Dermis blood vessel endothelial cell (primary cell): Measurements from ENCODE around the gene TSFM. TPM values are rescaled to one million over a fixed set of nuclear protein-coding genes. Genes with fewer than 3 reads are reported as not detected.

Experiments used
- DNase-seq: peaks from one replicate; pipeline ENCODE4 v3.0.0; 2010
- total RNA-seq: library from RNA; depleted of rRNA; stranded (reverse); fragments of >200 nt; gene quantifications from 2 replicates; pipeline ENCODE4 v1.2.3, GENCODE V29; 2014

The TSFM gene
- total RNA-seq, 1 donor from 2014 or later: 23.0 TPM

- DNase-seq: no peak
Observed at GRCh38 chr12:57835366-57836288, 53.0 kb downstream of the TSFM start.

- peak; percentile 87 for DNase-seq
Observed at GRCh38 chr12:57836442-57837375, 54.1 kb downstream of the TSFM start.

- DNase-seq: peak; percentile 81
Observed at GRCh38 chr12:57837864-57838562, 55.4 kb downstream of the TSFM start.

- DNase-seq: peak; percentile 89
Observed at GRCh38 chr12:57838594-57839302, 56.2 kb downstream of the TSFM start.

GRCh38 chr12:57839996-57840395, 57.4 kb downstream of the TSFM start:
- DNase-seq: no peak

GRCh38 chr12:57840726-57841125, 58.1 kb downstream of the TSFM start:
- peak; percentile 61 for DNase-seq

- DNase-seq: no peak
Observed at GRCh38 chr12:57841445-57841844, 58.9 kb downstream of the TSFM start.

GRCh38 chr12:57842342-57843294, 60.0 kb downstream of the TSFM start:
- DNase-seq: no peak

GRCh38 chr12:57844709-57845477, 62.3 kb downstream of the TSFM start:
- DNase-seq: peak; percentile 64

- DNase-seq: peak; percentile 64
Observed at GRCh38 chr12:57845478-57846284, 63.1 kb downstream of the TSFM start.

- DNase-seq: no peak
Observed at GRCh38 chr12:57846285-57846576, 63.6 kb downstream of the TSFM start.

- DNase-seq: peak; percentile 99
Observed at GRCh38 chr12:57846577-57847319, 64.2 kb downstream of the TSFM start, which contains the start of gene CTDSP2. TSS of gene CTDSP2 (minus strand) at chr12:57846729. CDS start at chr12:57846435, 294 bp downstream.

Other genes starting within 250 kb of the TSFM start
- 109 and 113 TPM in 2 replicates for gene DCTN2, start 235.6 kb upstream of the TSFM start, total RNA-seq
- gene KIF5A, start 232.7 kb upstream of the TSFM start, total RNA-seq: 0.09 and 0.17 TPM in 2 replicates
- gene PIP4K2C, start 191.6 kb upstream of the TSFM start, total RNA-seq: 10.2 and 15.4 TPM in 2 replicates
- gene DTX3, start 178.0 kb upstream of the TSFM start, total RNA-seq: 1.9 and 2.4 TPM in 2 replicates
- gene ARHGEF25, start 171.4 kb upstream of the TSFM start, total RNA-seq: 0.68 and 0.74 TPM in 2 replicates
- 0.14 TPM in 1 of 2 replicates, not detected in the other for gene B4GALNT1, start 149.6 kb upstream of the TSFM start, total RNA-seq
- 284 and 481 TPM in 2 replicates for gene OS9, start 88.7 kb upstream of the TSFM start, total RNA-seq
- gene AGAP2, start 44.0 kb upstream of the TSFM start, total RNA-seq: under 0.01 and 0.19 TPM in 2 replicates
- 29.7 and 72.0 TPM in 2 replicates for gene TSPAN31, start 37.7 kb upstream of the TSFM start, total RNA-seq
- gene CDK4, start 30.5 kb upstream of the TSFM start, total RNA-seq: 147 and 154 TPM in 2 replicates
- gene MARCHF9, start 27.7 kb upstream of the TSFM start, total RNA-seq: 3.4 and 4.1 TPM in 2 replicates
- gene CYP27B1, start 15.7 kb upstream of the TSFM start, total RNA-seq: 0.17 and 0.47 TPM in 2 replicates
- gene METTL1, start 10.7 kb upstream of the TSFM start, total RNA-seq: 3.6 and 3.7 TPM in 2 replicates
- 3.3 and 4.3 TPM in 2 replicates for gene EEF1AKMT3, start 10.2 kb upstream of the TSFM start, total RNA-seq
- gene AVIL, start 35.9 kb downstream of the TSFM start, total RNA-seq: 2.7 and 4.4 TPM in 2 replicates
- gene CTDSP2, start 63.9 kb downstream of the TSFM start, total RNA-seq: 85.4 and 140 TPM in 2 replicates
- gene ATP23, start 158.8 kb downstream of the TSFM start, total RNA-seq: 12.7 and 25.5 TPM in 2 replicates